Suppressor macrophage (primary cell): ENCODE data around the gene CISH.
A peak's percentile ranks its signal among the peaks of the same experiment; 100 is the strongest.

Source experiments
- DNase-seq, 4 experiments: peaks; one replicate each; pipeline ENCODE4 v3.0.0-alpha.2; 2020 to 2022

CISH gene

GRCh38 chr3:50599115-50599715 is 12.4 kb downstream of the CISH start:
- no peak for DNase-seq

DNA sequence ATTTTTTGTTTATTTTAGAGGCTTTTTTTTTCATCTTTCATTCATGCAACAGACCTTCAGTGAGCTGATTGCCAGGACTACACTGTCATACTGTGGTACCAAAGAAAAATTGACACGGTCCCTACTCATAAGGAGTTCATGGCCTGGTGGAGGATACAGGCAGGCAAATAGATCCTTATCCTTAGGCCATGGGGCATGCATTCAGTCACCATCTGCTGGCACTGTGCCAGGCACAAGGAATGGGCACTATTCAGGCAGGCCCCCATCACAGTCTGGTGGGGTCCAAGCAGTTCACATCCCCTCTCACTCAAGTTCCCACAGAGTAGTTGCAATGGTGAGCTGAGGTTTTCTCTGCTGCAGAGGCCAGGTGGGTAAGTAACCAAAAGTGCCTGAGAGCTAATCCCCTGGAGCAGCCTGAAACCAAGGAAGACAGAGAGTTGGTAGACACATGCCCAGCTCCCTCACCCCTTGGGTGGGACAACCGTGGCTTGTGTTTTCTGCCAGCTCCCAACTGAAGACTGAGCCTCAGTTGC is 17.3 kb downstream of the CISH start:
- DNase-seq, result no peak

DNA sequence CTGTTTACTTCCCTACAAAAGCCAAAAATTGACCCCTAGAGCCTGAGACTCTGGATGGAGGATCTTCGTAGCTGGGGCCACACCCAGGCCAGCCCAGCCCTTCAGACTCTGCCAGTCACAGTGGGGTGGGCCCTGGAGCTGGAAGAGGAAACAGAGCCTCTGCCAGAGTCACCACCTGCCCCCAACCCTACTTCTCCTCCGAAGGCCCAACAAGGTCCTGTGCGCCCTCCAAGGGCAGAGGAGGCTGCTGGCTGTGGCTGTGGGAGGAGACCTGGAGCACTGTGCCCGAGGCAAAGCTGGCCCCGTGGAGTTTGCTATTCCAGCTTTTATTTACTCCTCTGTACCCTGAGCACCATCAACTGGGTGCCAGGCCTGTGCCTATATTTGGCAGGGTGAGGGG is 19.0 kb downstream of the CISH start:
- DNase-seq, result peak; percentile 51 to 76 (median 66)

DNA sequence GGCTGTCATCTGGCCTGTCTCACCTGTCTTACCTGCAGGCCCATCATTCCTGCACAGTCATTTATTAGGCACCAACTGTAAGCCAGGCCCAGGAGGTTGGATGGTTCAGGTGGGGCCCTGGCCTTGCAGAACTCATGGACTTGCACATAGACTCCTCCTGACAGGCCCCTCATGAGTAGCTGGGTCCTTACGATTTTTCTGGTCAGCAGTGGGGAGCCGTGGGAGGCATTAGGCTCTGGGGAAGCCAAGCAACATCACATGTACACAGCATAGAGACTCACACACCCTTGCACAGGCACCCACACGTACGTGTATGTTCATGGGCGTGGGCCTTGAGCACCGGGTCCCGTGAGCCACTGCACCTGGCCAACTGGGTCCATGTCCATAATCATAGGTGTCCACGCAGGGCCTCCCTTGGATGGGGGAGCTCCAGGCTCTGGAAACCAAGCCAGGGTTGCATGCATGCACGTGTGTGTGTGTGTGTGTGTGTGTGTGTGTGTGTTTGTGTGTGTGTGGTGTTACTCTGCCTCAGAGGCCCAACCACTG is 20.3 kb downstream of the CISH start:
- peak; percentile 63 to 73 (median 69) for DNase-seq

- no peak for DNase-seq
These were observed 22.7 kb downstream of the CISH start for GRCh38 chr3:50588759-50589433.

GRCh38 chr3:50587806-50588758 is 23.5 kb downstream of the CISH start:
- DNase-seq, result no peak

DNA sequence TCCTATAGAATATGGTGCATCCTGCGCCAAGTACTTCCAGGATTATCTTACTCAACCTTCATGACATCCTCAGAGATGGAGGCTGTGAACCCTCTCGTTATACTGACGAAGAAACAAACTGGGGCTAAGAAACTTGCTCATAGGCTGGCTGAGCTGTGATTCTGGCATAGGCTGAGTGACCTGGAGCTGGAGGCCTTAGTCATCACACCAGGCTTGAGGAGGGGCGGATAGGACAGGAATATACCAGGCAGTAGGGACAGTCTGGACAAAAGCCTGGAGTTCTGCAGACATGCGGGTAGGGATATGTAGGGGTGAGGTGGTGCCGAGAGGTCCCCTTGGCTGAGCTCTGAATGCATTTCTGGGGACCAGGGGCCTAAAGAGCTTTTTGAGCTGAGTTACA is 24.2 kb downstream of the CISH start:
- DNase-seq, result no peak

DNA sequence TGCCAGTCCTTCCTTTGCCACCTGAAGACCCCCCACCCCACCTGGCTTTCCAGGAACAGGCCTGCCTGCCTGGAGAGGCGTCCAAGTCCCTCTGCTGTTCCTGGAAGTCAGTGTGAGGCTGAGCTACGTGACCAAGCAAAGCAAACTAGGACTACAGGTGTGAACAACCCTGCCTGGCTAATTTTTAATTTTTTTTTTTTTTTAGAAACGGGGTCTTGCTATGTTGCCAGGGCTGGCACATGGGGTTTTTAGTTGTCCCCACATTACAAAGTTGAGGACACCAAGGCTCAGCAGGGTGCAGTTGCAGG is 24.9 kb downstream of the CISH start:
- no peak for DNase-seq

DNA sequence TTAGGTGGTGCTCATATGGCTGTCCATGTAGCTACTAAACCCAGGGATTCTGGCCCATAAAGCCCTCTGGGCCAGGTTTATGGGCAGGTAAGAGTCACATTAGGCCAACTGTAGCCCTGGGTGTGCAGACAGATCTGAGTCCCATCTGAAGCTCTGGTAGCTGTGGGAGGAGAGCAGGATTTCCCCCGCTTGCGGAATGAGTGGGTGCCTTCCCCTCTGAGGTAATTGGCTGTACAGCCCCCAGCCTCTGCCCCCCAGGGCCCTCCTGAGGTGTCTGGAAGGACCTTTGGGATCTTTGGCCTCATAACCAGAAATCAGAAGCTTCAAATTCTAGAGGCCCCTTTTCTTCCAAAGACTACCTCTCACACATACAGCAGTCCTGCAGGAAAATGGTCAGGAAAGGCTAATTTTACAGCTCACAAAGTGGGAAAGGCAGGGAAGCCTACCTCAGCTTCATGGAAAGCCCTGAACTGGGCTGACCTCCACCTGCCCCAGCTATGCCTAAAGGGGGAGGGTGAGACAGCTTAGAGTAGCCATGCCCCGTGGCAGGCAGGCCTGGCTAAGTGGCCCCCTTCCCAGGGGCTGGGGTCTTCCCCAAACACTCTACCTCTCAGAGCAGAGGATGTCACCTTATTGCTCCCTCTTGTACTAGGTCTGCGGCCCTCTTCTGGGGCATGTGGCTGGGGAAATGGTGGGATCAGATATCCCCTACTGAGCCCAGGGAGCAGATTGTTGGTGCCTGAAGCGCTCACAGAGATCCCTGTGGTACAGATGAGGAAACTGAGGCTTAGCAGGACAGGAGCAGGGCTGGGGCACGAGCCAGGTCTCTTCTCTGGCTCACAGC is 25.4 kb downstream of the CISH start:
- DNase-seq, result no peak

DNA sequence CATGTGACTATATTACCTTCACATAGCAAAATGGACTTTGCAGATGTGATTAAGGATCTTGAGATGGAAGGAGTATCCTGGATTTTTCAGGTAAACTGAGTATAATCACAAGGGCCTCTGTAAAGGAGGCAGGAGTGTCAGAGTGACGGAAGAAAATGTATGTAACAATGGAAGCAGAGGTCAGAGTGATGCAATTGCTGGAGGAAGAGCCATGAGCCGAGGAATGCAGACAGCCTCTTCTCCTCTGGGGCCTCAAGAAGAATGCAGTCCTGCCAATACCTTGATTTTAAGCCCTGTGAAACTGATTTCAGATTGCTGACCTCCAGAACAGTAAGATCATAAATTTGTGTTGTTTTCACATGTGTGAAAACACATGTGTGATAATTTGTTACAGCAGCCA is 27.2 kb downstream of the CISH start:
- DNase-seq, result no peak

DNA sequence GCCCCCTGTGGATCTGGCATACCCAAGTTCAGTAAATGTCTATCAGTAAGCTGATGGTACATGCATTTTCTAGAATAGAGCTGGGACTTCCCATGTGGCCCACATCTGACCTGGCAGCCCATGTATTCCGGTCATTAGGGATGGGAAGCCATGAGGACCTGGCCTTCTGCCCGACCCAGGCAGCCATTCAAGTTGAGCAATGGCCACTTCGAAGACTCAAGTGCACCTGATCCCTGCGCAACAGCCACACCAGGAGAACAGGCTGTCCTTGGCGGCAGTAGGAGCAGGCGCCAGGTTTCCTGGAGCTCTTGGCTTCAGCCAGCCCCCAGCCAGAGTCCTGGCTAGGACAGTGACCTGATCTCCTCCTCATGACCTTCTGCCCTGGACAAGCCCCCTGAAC is 27.7 kb downstream of the CISH start:
- DNase-seq, result no peak

DNA sequence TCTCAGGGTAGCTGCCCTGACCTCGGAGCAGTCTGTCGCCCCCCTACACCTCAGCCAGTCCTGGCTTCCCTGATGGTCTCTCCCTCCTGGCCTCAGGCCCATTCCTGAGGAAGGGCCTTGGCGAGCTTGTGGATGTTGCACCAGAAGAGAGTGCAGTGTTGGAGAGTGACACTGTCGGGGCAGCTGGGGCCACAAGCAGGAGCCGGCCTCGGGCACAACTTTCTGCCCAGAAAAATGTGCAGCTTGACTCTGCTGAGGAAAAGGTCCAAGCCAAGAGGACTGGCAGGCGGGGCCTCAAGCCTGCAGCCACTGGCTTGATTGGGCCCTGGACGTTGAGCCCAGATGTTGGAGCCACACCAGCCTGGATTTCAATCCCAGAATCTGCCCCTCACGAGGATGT is 29.5 kb downstream of the CISH start:
- no peak for DNase-seq

DNA sequence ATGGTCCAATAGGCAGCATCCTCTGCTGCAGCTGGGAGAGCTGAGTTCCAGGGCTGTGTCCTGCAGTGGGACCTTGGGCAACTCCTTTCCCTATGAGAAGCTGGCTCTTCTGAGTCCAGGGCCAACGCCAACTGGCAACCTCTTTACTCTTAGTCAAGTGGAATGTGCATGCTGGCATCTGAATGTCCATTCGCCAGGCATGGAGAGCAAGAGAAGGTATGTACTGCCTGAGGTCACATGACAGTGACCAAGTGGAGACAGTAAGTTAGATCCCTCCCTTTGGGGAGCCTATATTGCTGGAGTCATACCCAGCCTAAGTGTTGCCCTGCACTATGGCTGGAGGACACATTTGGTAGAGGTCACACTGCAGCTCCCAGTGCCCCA is 30.1 kb downstream of the CISH start:
- DNase-seq, result no peak

DNA sequence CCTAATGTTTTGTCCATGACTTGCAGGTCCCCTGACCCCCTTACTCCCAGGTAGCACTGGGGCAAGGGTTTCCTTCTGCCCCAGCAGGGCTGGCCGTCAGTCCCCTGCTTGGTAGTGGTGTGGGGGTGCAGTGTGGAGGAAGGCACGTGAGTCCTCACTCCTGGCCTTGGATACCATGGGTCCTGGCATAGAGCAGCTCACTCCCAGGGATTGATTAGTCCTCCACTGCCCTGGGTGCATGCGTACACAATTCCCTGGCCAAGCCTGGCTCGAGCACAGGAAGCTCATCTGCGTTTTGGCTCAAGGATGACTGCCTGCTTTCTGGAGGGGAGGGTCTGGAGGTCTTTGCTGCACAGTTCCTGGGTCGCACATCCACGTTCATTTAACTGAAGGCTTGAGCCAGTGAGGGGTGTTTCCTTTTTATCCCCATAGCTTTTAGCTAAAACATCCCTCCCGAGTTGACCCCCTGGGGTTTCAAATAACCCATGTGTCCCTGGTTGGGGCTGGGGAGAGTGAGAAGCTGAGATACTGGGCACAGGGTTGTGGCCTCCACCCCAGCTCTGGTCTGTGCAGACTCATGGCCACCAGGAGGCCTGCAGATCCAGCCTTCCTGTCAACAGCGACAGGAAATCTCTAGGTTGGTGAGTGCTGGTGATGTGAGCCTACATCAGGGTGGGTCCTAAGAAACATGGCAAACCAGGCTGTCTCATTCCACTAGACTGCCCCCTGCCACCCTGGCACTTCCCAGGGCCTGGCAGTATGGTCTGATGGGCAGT is 30.7 kb downstream of the CISH start:
- DNase-seq, result no peak

GRCh38 chr3:50577348-50577747 is 34.2 kb downstream of the CISH start:
- DNase-seq, result no peak

DNA sequence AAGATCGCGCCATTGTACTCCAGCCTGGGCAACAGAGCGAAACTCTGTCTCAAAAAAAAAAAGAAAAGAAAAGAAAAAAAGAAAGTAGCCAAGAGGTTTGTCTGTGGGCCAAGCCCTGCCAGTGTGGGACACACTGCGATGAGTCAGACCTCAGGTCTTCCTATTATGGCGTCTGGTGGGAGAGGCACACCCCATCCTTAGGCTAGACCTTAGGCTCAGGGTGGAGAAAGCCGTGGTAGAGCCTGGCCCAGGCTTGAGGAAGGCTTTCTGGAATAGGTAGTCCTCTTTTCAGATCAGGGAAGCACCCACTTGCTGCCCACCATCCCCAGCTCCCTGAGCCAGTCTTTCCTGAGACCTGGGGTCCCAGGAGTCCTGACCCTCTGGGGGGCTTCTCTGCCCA is 36.2 kb downstream of the CISH start:
- DNase-seq, result no peak

DNA sequence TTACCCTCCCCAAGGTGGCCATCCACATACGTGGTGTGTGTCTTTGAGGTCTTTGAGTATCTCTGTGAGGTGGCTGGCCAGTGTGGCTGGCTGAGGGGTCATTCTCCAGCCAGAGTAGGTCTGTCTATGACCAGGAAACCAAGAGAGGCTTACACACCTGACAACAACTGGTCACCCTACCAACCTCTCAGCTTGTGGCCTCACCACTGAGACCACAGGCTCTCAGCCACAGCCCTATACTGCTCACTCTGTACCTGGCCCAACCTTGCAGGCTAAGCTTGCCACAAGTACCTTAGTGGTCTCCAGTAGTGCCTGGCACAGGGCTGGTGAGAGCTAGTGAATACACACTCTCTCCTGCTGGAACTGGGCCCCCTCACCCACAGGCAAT is 37.1 kb downstream of the CISH start:
- no peak for DNase-seq

GRCh38 chr3:50573566-50574443 is 37.8 kb downstream of the CISH start:
- no peak for DNase-seq

DNA sequence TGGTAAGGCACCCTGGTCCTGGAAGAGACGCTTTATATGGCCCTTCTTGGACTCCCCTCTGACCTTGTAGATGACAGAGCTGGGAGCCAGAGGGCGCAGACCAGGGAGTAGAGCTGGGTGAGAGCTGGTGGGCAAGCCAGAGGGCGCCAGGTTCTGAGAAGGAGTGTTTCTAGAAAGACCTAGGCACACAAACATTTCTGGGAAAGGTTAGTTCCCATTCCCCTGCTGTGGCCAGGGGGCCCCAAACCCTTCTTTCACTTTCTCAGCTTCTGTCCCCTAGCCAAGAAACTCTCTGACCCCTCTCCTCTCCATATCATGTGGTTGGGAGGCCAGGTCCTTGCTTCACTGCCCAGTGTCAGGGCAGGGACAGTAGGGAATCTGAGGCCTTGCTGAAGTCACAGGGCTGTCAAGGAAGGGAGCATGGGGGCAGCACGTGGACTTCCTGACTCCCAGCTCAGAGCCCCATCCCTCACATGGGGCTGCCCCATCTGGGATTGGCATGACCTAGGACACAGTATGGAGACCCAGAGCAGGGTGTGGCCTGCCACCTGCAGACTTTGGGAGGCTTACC is 38.7 kb downstream of the CISH start:
- no peak for DNase-seq

DNA sequence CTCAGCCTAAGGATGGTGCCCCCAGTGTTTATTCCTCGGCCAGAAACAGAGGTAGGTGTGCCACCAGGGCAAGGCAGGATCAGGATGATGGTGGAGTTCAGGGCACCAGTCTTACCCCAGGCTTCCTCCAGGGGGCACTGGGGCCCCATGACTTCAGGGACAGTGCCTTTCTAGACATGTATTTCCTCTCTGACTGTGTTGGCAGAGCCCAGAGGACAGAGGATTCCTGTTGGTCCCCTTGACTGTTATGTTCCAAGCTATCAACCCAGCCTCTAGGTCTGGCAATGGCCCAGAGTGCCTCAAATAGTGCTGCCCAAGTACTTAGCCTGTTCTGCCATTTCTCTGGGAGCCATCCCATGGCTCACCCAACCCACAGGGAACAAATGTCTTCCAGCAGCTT is 39.4 kb downstream of the CISH start:
- peak; percentile 83 to 90 (median 88) for DNase-seq
